Activated CD4-positive, CD25-positive, alpha-beta regulatory T cell (primary cell): ENCODE data around the gene VTI1B.
"Not testable (repeated sequence)": the region's sequence is repeated elsewhere in the genome, so short reads cannot be mapped to it uniquely, and the experiment has no call there.

Experiments used
- DNase-seq, 4 experiments: peaks; one replicate each; lab custom pipeline; 2025; lab: John Stamatoyannopoulos, UW

Gene VTI1B

GRCh38 chr14:67627519-67627918 lies 46.9 kb downstream of the VTI1B start:
- no peak for DNase-seq

DNA sequence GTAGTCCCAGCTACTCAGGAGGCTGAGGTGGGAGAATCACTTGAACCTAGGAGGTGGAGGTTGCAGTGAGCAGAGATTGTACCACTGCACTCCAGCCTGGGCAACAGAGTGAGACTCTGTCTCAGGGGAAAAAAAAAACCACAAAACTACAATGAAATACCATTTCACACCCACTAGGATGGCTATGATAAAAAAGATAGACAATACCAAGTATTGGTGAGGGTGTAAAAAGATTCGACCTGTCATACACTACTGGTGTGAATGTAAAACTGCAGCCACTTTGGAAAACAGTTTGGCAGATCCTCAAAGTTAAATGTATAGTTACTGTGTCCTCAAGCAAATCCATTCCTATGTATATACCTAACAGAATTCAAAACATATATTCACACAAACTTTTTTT lies 48.3 kb downstream of the VTI1B start:
- DNase-seq = not testable (repeated sequence)

DNA sequence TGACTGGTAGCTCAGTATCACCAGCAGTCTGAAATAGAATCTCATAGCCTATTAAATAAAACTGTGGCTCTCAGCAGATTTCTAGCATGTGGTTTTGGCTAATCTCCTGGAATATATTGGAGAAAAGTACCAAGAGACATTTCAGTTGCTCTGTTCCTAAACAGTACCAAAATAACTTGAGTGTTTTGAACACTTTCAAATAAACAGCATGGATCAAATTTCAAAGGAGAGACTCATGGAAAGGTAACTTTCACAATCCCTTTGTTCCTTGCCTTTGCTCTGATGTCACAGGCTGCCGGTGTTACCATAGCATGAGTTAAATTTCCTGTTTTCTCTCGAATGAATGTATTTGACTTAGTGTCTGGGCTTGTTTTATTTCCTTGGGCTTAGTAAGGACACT lies 51.3 kb downstream of the VTI1B start:
- no peak for DNase-seq

GRCh38 chr14:67622675-67623074 lies 51.8 kb downstream of the VTI1B start:
- DNase-seq = no peak

DNA sequence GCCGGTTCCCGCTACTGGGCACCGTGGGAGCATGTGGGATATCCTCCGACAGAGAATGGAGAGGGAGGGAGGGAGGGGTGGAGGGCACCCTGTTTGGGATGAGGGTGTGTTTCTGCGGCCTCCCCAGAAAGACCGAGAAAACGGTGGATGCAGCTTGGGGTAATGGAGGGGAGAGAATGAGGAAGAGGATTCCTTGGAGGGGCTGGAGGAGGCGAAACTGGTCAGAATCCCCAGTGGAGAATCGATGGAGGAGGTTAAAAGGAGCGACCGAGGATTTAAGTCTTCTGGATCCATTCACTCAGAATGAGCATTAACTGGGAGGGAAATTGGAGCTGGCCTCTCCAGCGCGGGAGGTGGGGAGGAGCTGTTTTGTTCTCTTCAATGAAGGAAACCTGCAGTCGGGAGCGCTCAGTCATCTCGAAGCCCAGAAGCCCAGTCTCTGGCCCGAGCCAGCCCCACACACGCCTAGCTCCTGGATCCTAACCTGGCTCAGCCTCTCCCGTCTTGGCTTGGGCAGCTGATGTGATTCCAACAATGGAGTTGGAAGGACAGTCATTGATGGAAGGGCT lies 54.1 kb downstream of the VTI1B start:
- DNase-seq = no peak

- peak; percentile 89 to 95 (median 91) for DNase-seq
Observed at GRCh38 chr14:67619446-67620216, 54.8 kb downstream of the VTI1B start, which contains the start of gene ARG2. Gene ARG2, plus strand, starts transcription at chr14:67619920. Its CDS starts 58 bp downstream, at chr14:67619978.

GRCh38 chr14:67618617-67619063 lies 55.8 kb downstream of the VTI1B start:
- DNase-seq = no peak

- no peak for DNase-seq
Observed at GRCh38 chr14:67610491-67610890, 63.9 kb downstream of the VTI1B start.

GRCh38 chr14:67609642-67610310 lies 64.7 kb downstream of the VTI1B start:
- DNase-seq = no peak

DNA sequence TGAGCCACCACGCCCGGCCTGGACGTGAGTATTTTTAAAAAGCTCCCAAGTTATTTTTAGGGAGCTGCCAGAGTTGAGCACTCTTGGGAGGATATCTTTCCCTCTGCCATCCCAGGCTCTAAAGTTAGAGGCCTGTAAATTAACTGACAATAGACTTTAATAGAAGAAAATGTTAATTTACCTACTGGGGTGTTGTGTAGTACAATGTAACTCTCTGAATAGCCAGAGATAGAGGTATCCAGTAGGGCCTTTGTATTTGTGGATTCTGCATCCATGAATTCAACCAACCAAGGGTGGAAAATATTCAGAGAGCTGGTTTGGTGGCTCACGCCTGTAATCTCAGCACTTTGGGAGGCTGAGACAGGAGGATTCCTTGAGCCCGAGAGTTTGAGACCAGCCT lies 66.8 kb downstream of the VTI1B start:
- no peak for DNase-seq

GRCh38 chr14:67602995-67603545 lies 71.4 kb downstream of the VTI1B start:
- DNase-seq = no peak

DNA sequence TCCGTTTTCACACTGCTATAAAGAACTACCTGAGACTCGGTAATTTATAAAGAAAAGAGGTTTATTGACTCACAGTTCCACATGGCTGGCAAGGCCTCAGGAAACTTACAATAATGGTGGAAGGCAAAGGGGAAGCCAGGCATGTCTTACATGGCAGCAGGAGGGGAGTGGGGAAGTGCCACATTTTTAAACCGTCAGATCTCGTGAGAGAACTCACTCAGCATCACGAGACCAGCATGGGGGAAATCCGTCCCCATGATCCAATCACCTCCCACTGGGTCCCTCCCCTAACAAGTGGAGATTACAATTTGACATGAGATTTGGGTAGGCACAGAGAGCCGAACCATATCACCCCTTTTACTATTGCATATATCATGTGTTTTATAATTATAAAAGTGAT lies 72.4 kb downstream of the VTI1B start:
- no peak for DNase-seq

GRCh38 chr14:67600562-67600974 lies 73.9 kb downstream of the VTI1B start:
- DNase-seq = not testable (repeated sequence)

DNA sequence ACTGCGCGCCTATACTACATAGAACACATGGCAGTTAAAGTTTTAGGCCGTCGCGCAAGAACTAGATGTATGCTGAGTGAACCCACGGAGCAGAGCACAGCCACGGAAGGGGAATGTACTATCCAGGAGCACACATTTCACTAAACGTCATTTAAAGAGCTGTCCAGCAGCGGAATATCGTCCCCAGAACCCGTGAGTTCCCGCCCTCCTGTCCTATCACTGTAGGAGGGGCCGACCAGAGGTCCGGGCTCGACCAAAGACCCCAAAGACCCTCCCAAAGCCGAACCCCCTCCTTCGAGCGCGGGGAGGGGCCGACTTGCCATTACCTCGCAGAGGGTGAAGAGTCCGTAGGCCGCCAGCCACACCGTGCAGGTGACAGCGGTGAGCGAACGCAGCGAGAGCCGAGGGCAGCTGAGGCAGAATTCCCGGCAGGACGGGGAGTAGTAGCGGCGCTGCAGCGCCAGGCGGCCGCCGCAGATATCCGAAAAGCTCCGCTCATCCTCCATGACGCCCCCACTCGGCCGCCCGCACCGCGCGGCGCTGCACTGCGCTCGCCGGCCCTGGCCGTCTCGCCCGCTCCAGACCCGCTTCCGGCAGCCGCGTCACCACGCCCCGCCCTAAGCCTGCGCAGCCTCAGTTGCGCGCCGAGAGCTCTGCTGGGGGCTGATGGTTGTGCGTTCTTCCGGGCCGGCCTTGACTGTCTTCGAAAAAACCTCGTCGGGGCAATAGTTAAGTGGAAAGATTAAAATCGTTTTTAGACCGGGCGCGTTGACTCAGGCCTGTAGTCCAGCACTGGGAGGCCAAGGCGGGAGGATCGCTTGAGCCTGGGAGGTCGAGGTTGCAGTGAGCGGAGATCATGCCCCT lies 74.5 kb downstream of the VTI1B start, which contains the start of gene PIGH:
Gene PIGH (minus strand): TSS at position 571 of the 864 bp plus-strand sequence. CDS start 65 bp downstream, at position 506.
- peak; percentile 86 to 91 (median 88) for DNase-seq
